ENCODE results near the gene HS3ST3A1.

Gene HS3ST3A1
- total RNA-seq = 0 to 2.0 (median 0.06) reads per million in 9 experiments

- Mint-ChIP-seq H3K36me3 (ENCODE audit: insufficient read depth) (peaks cover 3% of the 10 kb centered on the region), H3K27me3 (peaks cover 63 to 81% of the 10 kb centered on the region in 2 donors), H3K4me1 (ENCODE audit: low read depth in 2 of 2) (peaks cover 0 to 5% of the 10 kb centered on the region in 2 donors), H3K9me3 (no peaks in the 10 kb centered on the region), H3K4me3 (peak within 1 kb of the TSS; percentile 57 to 72), H3K27ac (no peak within 1 kb of the TSS)
- DNase-seq = no peak
- ATAC-seq (replicated peaks) = peak; percentile 19
Measured at GRCh38 chr17:13601776-13602551, at the start of gene HS3ST3A1. Gene HS3ST3A1, minus strand, starts transcription at chr17:13601929. Its CDS starts 800 bp downstream, at chr17:13601129.

- ATAC-seq (replicated peaks) = no peak
- Mint-ChIP-seq H3K27ac (no peak overlapping the region), H3K4me3 (no peak overlapping the region), H3K36me3 (ENCODE audit: insufficient read depth) (no peaks in the 10 kb centered on the region), H3K9me3 (no peaks in the 10 kb centered on the region), H3K27me3 (peaks cover 11 to 41% of the 10 kb centered on the region in 2 donors), H3K4me1 (ENCODE audit: low read depth in 2 of 2) (no peaks in the 10 kb centered on the region)
- DNase-seq = no peak
Measured at GRCh38 chr17:13650096-13650675, 48.5 kb upstream of the HS3ST3A1 start.

- no peaks in the 10 kb centered on the region for H3K36me3 Mint-ChIP-seq (ENCODE audit: insufficient read depth)
- DNase-seq (no peak), ATAC-seq (replicated peaks) (no peak)
- H3K9me3 Mint-ChIP-seq = no peaks in the 10 kb centered on the region
- H3K27me3 Mint-ChIP-seq = peaks cover 21 to 43% of the 10 kb centered on the region in 2 donors
- H3K4me3 Mint-ChIP-seq = no peak overlapping the region
- H3K27ac Mint-ChIP-seq = no peak overlapping the region
- H3K4me1 Mint-ChIP-seq (ENCODE audit: low read depth in 2 of 2) = no peaks in the 10 kb centered on the region
Measured at GRCh38 chr17:13647543-13648021, 45.9 kb upstream of the HS3ST3A1 start.

DNA sequence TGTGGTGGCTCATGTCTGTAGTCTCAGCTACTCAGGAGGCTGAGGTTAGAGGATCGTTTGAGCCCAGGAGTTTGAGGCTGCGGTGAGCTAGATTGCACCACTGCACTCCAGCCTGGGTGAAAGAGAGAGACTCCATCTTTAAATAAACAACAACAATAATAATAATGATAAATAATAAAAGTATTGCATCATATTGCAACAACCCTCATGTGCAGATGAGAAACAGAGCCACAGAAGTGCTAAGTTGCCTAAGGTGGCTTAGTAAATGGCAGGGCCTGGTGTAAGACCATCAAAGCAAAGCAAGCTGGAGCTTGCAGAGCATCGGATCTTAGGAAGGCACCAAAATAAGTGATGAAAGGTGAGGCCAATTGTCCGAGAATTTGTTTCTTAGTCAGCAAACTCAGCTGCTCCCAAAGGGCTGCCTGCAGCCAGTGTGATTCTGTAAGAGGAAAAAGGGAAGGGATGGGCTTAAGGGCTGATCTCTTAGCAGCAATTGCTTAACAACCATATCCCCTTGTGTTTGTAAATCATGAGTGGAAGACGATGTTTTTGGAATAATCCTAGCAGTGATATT is 45.3 kb upstream of the HS3ST3A1 start:
- DNase-seq = no peak
- peaks cover 21 to 43% of the 10 kb centered on the region in 2 donors for H3K27me3 Mint-ChIP-seq
- no peaks in the 10 kb centered on the region for H3K9me3 Mint-ChIP-seq
- H3K4me3 Mint-ChIP-seq = no peak overlapping the region
- no peaks in the 10 kb centered on the region for H3K4me1 Mint-ChIP-seq (ENCODE audit: low read depth in 2 of 2)
- ATAC-seq (replicated peaks) = no peak
- no peak overlapping the region for H3K27ac Mint-ChIP-seq
- no peaks in the 10 kb centered on the region for H3K36me3 Mint-ChIP-seq (ENCODE audit: insufficient read depth)

DNA sequence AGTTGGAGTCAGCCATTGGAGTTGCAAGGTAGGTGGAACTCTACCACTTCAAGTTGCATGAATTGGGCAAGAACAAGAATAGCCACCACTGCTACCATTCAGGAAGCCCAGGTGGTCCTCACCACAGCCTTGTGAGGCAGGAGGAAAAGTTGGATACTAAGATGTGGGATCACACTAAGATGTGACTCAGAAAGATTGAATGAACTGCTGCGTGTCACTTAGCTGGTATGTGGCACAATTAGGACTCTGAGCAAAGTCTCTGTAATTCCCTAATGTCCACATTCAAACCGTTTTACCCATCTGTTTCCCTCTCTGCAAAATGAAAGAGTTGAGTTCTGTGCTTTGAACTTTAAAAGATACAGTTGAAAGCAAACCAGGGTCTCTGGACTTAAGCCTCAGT is 44.7 kb upstream of the HS3ST3A1 start:
- H3K36me3 Mint-ChIP-seq (ENCODE audit: insufficient read depth) = no peaks in the 10 kb centered on the region
- DNase-seq (no peak), ATAC-seq (replicated peaks) (no peak)
- H3K27ac Mint-ChIP-seq = no peak overlapping the region
- H3K9me3 Mint-ChIP-seq = no peaks in the 10 kb centered on the region
- no peaks in the 10 kb centered on the region for H3K4me1 Mint-ChIP-seq (ENCODE audit: low read depth in 2 of 2)
- no peak overlapping the region for H3K4me3 Mint-ChIP-seq
- peaks cover 24 to 37% of the 10 kb centered on the region in 2 donors for H3K27me3 Mint-ChIP-seq

DNA sequence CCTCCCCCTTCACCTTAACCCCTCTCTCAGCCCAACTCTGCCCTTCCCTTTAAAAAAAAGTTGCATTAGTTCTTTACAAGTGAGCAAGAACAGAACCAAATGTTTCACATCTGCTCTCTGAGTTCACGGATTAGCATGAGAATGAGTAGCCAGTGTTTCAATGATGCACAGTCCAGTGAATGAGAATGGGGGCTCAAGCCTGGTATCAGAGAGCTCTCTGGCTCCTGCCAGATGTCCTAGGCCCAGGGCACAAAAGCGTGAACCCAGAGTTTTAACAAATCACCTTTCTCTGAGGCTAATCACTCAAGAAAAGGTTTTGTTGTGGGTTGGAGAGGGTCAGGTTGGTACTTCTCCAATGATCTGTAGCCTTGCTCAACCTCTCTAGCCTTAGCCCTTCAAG is 41.5 kb upstream of the HS3ST3A1 start:
- peaks cover 22 to 28% of the 10 kb centered on the region in 2 donors for H3K27me3 Mint-ChIP-seq

DNA sequence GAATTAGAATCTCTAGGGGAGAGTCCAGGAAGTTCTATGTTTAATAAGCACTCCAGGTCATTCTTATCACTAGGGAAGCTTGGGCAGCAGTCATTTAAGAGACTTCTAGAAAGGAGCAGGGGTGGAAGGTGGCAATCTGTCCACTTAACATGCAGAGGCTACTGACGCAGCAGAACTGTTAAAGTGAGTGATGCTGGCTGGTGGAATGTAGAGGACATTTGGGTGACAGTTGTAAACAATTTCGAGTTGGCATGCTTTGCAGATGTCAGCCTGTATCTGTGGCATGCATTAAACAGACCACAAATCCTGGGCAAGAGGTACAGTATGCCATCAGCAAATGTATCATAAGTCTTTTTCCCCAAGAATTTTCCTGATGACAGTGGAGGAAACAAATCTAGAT is 40.5 kb upstream of the HS3ST3A1 start:
- Mint-ChIP-seq H3K27me3 (peaks cover 20 to 28% of the 10 kb centered on the region in 2 donors), H3K36me3 (ENCODE audit: insufficient read depth) (no peaks in the 10 kb centered on the region), H3K4me1 (ENCODE audit: low read depth in 2 of 2) (no peaks in the 10 kb centered on the region), H3K27ac (no peak overlapping the region), H3K9me3 (no peaks in the 10 kb centered on the region), H3K4me3 (no peak overlapping the region)
- ATAC-seq (replicated peaks) (no peak), DNase-seq (no peak)

More for the DNA sequence above, 41.5 kb upstream of the HS3ST3A1 start:
- ATAC-seq (replicated peaks) (no peak), DNase-seq (no peak)
- Mint-ChIP-seq H3K4me1 (ENCODE audit: low read depth in 2 of 2) (no peaks in the 10 kb centered on the region), H3K4me3 (no peak overlapping the region), H3K27ac (no peak overlapping the region), H3K9me3 (no peaks in the 10 kb centered on the region), H3K36me3 (ENCODE audit: insufficient read depth) (no peaks in the 10 kb centered on the region)

DNA sequence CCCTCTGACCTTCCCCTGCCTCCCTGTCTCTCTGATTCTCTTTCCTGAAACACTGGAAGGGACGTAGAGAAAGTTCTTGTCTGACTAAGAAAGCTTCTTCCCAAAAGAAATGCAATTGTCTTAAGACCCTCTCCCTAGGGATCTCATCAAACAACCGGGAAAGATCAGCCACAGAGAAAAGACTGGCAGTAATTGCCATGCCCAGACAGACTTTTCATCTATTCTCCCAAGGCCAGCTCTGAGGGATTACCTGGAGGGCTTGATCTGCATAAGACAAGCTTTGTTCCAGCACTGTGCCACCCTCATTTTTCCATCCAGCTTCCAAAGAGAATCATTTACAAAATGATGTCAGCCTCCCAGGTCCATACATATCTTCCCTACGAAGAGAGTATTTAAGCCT is 38.8 kb upstream of the HS3ST3A1 start:
- no peaks in the 10 kb centered on the region for H3K36me3 Mint-ChIP-seq (ENCODE audit: insufficient read depth)
- H3K4me1 Mint-ChIP-seq (ENCODE audit: low read depth in 2 of 2) = no peaks in the 10 kb centered on the region
- no peaks in the 10 kb centered on the region for H3K9me3 Mint-ChIP-seq
- no peak for ATAC-seq (replicated peaks)
- H3K27ac Mint-ChIP-seq = no peak overlapping the region
- no peak overlapping the region for H3K4me3 Mint-ChIP-seq
- H3K27me3 Mint-ChIP-seq = peaks cover 20 to 33% of the 10 kb centered on the region in 2 donors
- DNase-seq = no peak

DNA sequence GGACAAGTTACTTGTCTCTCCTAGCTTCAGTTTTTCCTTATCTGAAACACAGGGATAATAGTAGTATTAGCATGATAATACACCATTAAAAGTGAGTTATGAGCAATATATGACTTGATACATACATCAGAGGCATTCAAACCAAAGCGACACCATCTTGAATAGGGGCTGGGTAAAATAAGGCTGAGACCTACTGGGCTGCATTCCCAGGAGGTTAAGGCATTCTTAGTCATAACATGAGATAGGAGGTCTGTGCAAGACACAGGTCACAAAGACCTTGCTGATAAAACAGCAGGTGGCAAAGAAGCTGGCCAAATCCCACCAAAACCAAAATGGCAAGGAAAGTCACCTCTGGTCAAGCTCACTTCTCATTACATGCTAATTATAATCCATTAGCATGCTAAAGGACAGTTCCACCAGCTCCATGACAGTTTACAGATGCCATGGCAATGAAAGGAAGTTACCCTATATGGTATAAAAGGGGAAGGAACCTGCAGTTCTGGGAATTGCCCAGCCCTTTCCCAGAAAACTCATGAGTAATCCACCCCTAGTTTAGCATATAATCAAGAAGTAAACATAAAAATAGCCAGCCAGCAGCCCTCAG is 37.2 kb upstream of the HS3ST3A1 start:
- DNase-seq (no peak), ATAC-seq (replicated peaks) (no peak)
- Mint-ChIP-seq H3K36me3 (ENCODE audit: insufficient read depth) (no peaks in the 10 kb centered on the region), H3K27ac (no peak overlapping the region), H3K9me3 (no peaks in the 10 kb centered on the region), H3K4me1 (ENCODE audit: low read depth in 2 of 2) (no peaks in the 10 kb centered on the region), H3K27me3 (peaks cover 29 to 31% of the 10 kb centered on the region in 2 donors), H3K4me3 (no peak overlapping the region)

DNA sequence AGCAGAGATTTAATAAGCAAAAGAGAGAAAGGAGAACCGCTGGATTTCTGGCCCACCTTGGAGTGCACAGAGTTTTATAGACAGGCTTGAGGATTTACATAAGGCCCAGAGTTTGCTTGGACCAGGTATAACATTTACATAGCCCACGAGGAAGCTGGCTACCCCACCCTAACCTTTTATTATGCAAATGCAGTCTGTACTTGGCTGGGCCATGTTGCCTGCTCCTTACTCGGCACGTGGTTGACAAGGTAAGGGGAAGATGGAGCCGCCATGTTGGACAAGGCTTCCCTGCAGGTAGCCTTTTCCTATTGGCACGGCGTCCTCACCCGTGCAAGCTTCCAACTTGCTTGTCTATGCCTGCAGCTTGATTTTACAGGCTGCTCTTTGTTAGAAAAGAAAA is 35.2 kb upstream of the HS3ST3A1 start:
- Mint-ChIP-seq H3K4me1 (ENCODE audit: low read depth in 2 of 2) (no peaks in the 10 kb centered on the region), H3K36me3 (ENCODE audit: insufficient read depth) (no peaks in the 10 kb centered on the region), H3K27me3 (peaks cover 21 to 23% of the 10 kb centered on the region in 2 donors), H3K27ac (no peak overlapping the region), H3K4me3 (no peak overlapping the region), H3K9me3 (no peaks in the 10 kb centered on the region)
- ATAC-seq (replicated peaks) = no peak
- no peak for DNase-seq

- ATAC-seq (replicated peaks) (no peak), DNase-seq (no peak)
- Mint-ChIP-seq H3K36me3 (ENCODE audit: insufficient read depth) (no peaks in the 10 kb centered on the region), H3K27ac (no peak overlapping the region), H3K4me3 (no peak overlapping the region), H3K4me1 (ENCODE audit: low read depth in 2 of 2) (no peaks in the 10 kb centered on the region), H3K9me3 (no peaks in the 10 kb centered on the region), H3K27me3 (peaks cover 14 to 31% of the 10 kb centered on the region in 2 donors)
Measured at GRCh38 chr17:13635951-13636350, 34.2 kb upstream of the HS3ST3A1 start.

DNA sequence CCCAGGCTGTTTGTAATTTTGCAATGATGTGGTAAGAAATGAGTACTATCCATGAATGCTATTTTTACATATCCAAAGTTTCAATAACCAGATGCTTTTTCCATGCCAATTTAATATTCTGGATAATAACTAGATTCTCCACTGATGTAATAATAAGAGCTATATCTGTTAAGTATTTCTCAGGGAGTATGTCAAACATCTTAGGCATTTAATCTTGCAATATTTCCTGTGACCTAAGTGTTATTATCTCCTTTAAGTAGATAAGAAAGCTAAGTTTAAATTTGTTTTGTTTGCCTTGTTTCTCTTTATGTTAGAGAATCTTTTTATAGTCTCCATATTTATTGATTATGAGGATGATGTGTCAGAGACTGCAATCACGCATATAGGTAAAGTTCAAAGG is 32.3 kb upstream of the HS3ST3A1 start:
- peaks cover 14 to 31% of the 10 kb centered on the region in 2 donors for H3K27me3 Mint-ChIP-seq
- H3K36me3 Mint-ChIP-seq (ENCODE audit: insufficient read depth) = peaks cover 1% of the 10 kb centered on the region
- no peak overlapping the region for H3K27ac Mint-ChIP-seq
- ATAC-seq (replicated peaks) = no peak
- no peak overlapping the region for H3K4me3 Mint-ChIP-seq
- H3K4me1 Mint-ChIP-seq (ENCODE audit: low read depth in 2 of 2) = no peaks in the 10 kb centered on the region
- H3K9me3 Mint-ChIP-seq = no peaks in the 10 kb centered on the region
- DNase-seq = no peak

DNA sequence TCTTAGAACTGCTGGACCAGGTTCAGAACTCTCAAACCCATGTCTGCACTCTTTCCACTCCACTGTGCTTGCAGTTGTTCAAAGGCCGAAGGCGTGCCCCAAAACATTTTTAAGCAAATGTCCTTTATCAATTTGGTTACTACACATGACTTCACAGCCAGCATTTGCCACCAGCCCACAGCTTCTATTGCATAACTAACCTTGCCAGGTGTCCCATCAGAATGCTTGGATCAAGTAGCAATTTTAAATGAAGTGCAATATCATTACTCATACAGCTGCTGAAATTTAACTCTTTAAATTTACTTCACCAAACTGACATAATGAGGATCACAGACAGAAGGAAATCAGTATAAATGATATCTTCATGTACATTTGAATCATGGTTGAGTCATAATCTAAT is 29.8 kb upstream of the HS3ST3A1 start:
- Mint-ChIP-seq H3K27ac (no peak overlapping the region), H3K27me3 (peaks cover 21 to 37% of the 10 kb centered on the region in 2 donors), H3K4me1 (ENCODE audit: low read depth in 2 of 2) (no peaks in the 10 kb centered on the region), H3K36me3 (ENCODE audit: insufficient read depth) (peaks cover 2% of the 10 kb centered on the region), H3K9me3 (no peaks in the 10 kb centered on the region), H3K4me3 (no peak overlapping the region)
- ATAC-seq (replicated peaks) = no peak
- no peak for DNase-seq
